GM10266 (cell line): ENCODE data around the gene TXNRD1.

ENCODE experiments used
- DNase-seq: peaks from one replicate; pipeline ENCODE4 v3.0.0; 2012; ENCODE audit errors: extremely low spot score
- TF ChIP-seq, protein P1 (sequence below): IDR thresholded peaks from 2 replicates; pipeline ENCODE4 v1.5.1; 2012; ENCODE audit warnings: mild to moderate bottlenecking, low read depth; ENCODE audit not compliant: control insufficient read depth, insufficient read depth; ENCODE audit errors: missing control alignments

The TXNRD1 gene

GRCh38 chr12:104354167-104354867 is 138.7 kb downstream of the TXNRD1 start:
- TF ChIP-seq, protein P1, sequence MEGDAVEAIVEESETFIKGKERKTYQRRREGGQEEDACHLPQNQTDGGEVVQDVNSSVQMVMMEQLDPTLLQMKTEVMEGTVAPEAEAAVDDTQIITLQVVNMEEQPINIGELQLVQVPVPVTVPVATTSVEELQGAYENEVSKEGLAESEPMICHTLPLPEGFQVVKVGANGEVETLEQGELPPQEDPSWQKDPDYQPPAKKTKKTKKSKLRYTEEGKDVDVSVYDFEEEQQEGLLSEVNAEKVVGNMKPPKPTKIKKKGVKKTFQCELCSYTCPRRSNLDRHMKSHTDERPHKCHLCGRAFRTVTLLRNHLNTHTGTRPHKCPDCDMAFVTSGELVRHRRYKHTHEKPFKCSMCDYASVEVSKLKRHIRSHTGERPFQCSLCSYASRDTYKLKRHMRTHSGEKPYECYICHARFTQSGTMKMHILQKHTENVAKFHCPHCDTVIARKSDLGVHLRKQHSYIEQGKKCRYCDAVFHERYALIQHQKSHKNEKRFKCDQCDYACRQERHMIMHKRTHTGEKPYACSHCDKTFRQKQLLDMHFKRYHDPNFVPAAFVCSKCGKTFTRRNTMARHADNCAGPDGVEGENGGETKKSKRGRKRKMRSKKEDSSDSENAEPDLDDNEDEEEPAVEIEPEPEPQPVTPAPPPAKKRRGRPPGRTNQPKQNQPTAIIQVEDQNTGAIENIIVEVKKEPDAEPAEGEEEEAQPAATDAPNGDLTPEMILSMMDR: no peak
- no peak for DNase-seq

DNA sequence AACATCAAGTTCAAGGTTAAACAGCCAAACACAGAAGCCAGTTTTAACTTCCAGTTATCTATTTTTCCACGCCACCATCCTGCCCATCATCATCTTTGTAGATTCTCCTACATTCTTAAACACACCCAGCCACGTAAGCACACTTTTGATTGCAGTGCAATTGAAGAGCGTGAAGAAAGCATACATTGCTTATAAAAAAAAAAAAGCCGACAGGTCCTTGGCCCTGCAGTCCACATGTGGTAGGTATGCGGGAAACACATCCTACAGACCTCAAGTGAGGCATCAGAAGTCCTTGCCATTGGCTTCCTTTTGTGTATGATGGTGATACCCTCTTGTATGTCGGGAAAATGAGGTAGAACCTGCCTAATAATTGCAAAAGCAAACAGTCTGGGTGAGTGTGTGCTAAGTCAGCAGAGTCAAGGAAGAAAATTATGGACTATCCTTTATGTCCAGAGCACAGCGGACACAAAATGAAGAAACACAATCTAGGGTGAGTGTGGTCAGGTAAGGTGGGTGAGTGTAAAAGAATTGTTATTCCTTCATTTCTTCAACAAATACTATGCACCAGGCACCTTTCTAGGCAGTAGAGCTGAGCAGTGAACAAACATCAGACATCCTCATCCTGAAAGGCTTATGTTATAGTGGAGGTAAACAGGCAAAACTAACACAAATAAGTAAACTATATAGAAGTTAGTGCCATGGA is 139.4 kb downstream of the TXNRD1 start:
- DNase-seq: no peak
- TF ChIP-seq, protein P1: no peak

DNA sequence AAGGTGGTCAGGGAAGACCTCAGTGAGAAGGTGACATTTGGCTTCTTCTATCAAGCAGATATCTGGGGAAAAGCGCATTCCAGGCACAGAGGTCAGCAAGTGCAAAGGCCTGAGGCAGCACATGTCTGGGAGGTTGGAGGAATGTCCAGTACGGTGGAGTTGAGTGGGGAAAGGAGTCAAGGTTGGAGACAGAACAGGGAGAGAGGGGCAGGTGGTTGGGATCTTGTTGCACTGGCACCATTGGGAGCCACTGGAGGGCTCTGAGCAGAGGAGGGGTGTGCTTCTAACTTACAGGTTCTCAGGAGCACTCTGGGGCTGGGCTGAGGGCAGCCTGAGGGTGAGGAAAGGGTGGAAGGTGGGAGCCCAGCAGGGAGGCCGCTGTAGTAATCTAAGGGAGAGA is 140.1 kb downstream of the TXNRD1 start:
- TF ChIP-seq, protein P1: no peak
- no peak for DNase-seq

GRCh38 chr12:104356231-104357115 is 140.9 kb downstream of the TXNRD1 start:
- DNase-seq: no peak
- TF ChIP-seq, protein P1: no peak

GRCh38 chr12:104357421-104357952 is 141.9 kb downstream of the TXNRD1 start:
- TF ChIP-seq, protein P1: no peak
- no peak for DNase-seq

GRCh38 chr12:104358353-104359003 is 142.9 kb downstream of the TXNRD1 start:
- peak; percentile 76 for DNase-seq

More at GRCh38 chr12:104358353-104359003, 142.9 kb downstream of the TXNRD1 start:
- TF ChIP-seq, protein P1: peak; percentile 97
